GM12872 (cell line): ENCODE data around the gene DNHD1.

Experiments used
- TF ChIP-seq, protein P1 (sequence below): IDR thresholded peaks from 3 replicates; pipeline ENCODE4 v1.5.1; 2011; ENCODE audit warnings: low read depth, mild to moderate bottlenecking, low read length, moderate library complexity; ENCODE audit not compliant: insufficient read depth

DNHD1 gene

GRCh38 chr11:6606471-6607189, 109.5 kb downstream of the DNHD1 start:
- TF ChIP-seq, protein P1, sequence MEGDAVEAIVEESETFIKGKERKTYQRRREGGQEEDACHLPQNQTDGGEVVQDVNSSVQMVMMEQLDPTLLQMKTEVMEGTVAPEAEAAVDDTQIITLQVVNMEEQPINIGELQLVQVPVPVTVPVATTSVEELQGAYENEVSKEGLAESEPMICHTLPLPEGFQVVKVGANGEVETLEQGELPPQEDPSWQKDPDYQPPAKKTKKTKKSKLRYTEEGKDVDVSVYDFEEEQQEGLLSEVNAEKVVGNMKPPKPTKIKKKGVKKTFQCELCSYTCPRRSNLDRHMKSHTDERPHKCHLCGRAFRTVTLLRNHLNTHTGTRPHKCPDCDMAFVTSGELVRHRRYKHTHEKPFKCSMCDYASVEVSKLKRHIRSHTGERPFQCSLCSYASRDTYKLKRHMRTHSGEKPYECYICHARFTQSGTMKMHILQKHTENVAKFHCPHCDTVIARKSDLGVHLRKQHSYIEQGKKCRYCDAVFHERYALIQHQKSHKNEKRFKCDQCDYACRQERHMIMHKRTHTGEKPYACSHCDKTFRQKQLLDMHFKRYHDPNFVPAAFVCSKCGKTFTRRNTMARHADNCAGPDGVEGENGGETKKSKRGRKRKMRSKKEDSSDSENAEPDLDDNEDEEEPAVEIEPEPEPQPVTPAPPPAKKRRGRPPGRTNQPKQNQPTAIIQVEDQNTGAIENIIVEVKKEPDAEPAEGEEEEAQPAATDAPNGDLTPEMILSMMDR = no peak

DNA sequence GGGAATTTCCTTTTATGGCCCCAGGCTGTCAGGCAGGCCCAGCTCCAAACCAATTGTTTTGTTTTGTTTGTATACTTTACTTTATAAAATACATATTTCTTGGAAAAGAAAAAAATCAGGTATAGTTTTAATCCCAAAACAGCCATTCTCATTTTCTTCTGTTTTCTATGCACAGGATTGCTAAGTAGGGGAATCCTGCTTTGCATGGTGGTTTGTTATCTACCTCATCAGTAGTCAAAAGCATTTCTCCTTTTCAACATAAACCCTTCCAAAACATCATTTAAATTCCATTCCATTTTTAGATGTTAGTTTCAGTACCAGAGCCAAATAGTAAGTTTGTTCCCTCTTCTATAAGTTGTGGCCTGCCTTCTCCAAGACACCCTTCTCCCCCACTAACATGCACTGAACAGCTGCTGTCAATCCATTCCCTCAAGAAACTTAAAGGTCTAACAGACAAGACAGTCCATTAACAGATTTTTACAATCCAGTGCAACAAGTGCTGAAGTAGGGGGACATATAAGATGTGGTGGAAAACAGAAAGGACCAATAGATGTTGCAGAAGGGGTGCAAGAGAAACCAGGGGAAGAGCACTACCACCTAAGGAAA, 110.2 kb downstream of the DNHD1 start:
- TF ChIP-seq, protein P1 = no peak

DNA sequence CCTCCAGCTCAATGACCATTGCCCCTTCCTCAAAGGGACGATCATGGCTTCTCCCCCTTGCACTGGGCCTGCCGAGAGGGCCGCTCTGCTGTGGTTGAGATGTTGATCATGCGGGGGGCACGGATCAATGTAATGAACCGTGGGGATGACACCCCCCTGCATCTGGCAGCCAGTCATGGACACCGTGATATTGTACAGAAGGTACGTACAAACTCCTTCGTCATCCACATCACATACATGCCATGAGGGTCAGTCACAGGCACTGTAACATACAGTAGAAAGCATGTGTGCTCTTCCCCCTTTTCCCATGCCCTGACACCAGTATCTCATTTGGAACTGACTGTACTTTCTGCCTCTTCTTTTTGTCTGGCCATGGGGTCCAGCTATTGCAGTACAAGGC, 110.9 kb downstream of the DNHD1 start:
- TF ChIP-seq, protein P1 = no peak

- TF ChIP-seq, protein P1 = no peak
Measured at GRCh38 chr11:6608726-6609501, 111.8 kb downstream of the DNHD1 start.

- TF ChIP-seq, protein P1 = no peak
Measured at GRCh38 chr11:6609502-6610015, 112.5 kb downstream of the DNHD1 start.

GRCh38 chr11:6610591-6610990, 113.5 kb downstream of the DNHD1 start:
- TF ChIP-seq, protein P1 = no peak

- TF ChIP-seq, protein P1 = no peak
Measured at GRCh38 chr11:6611092-6611962, 114.2 kb downstream of the DNHD1 start.
